ENCODE data around the gene ABTB1.

Gene ABTB1

DNA sequence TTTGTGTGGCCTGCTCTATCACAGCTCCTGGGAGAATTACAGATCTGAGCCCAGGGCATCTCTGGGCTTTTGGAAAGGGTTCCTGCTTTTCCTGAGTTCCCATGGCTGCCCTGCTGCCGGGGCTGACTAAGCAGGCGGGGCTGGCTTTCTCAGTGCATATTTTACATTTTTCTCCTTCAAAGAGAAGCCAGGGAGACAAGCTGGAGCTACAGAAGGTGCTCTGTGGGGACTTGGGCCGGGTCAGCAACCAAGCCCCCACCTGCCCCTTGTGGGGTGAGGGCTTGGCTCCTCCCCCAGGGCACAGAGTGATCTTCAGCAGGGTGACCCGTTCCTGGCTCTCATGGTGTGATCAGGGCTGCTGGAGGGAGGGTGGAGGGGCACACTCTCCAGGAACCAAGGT is 17.4 kb downstream of the ABTB1 start:
- Histone ChIP-seq H3K9ac (ENCODE audit: insufficient read length) (no peak overlapping the region), H3K9me3 (ENCODE audit: low read depth, low read length) (no peaks in the 10 kb centered on the region), H3K27ac (no peak overlapping the region), H3K36me3 (ENCODE audit: insufficient read depth, low read length) (no peaks in the 10 kb centered on the region), H3K4me3 (no peak overlapping the region)
- no peak for DNase-seq (ENCODE audit: low read depth, low spot score)
- no peak for TF ChIP-seq FOXP2 (optimal IDR thresholded peaks at IDR 0.05; ENCODE audit: control extremely low read depth, extremely low read length, insufficient read depth)
- TF ChIP-seq EZH2 (IDR thresholded peaks at IDR 0.05), result no peak
- TF ChIP-seq POLR2AphosphoS5 (IDR thresholded peaks at IDR 0.05; ENCODE audit: borderline replicate concordance, low read depth, low read length), result no peak

DNA sequence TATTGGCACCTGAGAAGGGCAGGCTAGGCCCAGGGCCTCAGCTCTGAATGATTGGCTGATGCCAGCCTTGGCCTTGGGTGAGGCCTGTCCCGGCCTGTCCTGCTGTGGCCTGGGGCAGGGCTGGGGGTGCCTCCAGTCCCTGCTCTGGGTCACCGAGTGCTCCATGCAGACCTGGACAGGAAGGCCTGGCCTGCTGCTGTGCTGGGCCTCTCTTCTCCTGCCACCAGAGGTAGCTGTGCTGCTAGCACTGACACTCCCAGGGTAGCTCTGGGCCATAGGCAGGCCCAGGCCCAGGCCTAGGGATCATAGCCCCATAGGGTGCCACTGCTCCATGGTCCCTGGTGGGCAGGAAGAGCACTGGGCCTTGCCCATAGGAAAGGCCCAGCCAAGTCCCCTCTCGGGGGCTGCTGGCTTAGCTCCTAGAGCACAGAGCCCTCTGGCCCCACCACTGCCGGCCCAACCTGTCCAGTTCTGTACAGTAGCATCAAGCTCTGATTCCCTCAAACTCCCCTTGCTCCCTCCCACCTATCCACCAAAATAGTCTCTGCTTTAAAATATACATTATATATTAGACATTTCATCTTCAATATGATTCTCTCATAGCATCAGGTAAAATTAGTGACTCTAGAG is 18.2 kb downstream of the ABTB1 start:
- TF ChIP-seq FOXP2 (optimal IDR thresholded peaks at IDR 0.05; ENCODE audit: control extremely low read depth, extremely low read length, insufficient read depth) (no peak), EZH2 (IDR thresholded peaks at IDR 0.05) (no peak), POLR2AphosphoS5 (IDR thresholded peaks at IDR 0.05; ENCODE audit: borderline replicate concordance, low read depth, low read length) (no peak)
- no peak for DNase-seq (ENCODE audit: low read depth, low spot score)
- H3K4me3 ChIP-seq, result no peak overlapping the region
- no peak overlapping the region for H3K9ac ChIP-seq (ENCODE audit: insufficient read length)
- no peaks in the 10 kb centered on the region for H3K9me3 ChIP-seq (ENCODE audit: low read depth, low read length)
- no peak overlapping the region for H3K27ac ChIP-seq
- H3K36me3 ChIP-seq (ENCODE audit: insufficient read depth, low read length), result no peaks in the 10 kb centered on the region

DNA sequence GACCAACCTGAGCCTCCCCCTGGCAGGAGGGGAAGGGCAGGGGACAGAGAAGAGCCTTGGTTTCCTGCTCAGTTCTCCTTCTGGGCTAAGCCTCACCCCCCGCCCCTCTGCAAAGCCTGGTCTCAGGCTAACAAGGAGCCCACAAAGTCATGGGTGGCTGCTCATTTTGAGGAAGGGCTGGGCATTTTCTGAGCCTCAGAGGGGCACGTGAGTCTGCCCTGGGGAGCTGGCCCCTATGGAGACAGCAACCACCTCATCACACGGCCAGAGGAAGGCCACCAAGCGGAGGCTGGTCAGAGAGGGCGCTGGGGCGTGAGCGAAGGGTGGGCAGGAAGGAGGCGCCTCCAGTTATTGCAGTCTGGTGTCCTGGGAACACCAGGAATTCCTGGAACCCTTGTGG is 18.7 kb downstream of the ABTB1 start:
- no peaks in the 10 kb centered on the region for H3K36me3 ChIP-seq (ENCODE audit: insufficient read depth, low read length)
- TF ChIP-seq EZH2 (IDR thresholded peaks at IDR 0.05), result no peak
- TF ChIP-seq POLR2AphosphoS5 (IDR thresholded peaks at IDR 0.05; ENCODE audit: borderline replicate concordance, low read depth, low read length), result no peak
- no peak for TF ChIP-seq FOXP2 (optimal IDR thresholded peaks at IDR 0.05; ENCODE audit: control extremely low read depth, extremely low read length, insufficient read depth)
- no peak overlapping the region for H3K4me3 ChIP-seq
- DNase-seq (ENCODE audit: low read depth, low spot score), result no peak
- H3K9me3 ChIP-seq (ENCODE audit: low read depth, low read length), result no peaks in the 10 kb centered on the region
- no peak overlapping the region for H3K27ac ChIP-seq
- no peak overlapping the region for H3K9ac ChIP-seq (ENCODE audit: insufficient read length)

DNA sequence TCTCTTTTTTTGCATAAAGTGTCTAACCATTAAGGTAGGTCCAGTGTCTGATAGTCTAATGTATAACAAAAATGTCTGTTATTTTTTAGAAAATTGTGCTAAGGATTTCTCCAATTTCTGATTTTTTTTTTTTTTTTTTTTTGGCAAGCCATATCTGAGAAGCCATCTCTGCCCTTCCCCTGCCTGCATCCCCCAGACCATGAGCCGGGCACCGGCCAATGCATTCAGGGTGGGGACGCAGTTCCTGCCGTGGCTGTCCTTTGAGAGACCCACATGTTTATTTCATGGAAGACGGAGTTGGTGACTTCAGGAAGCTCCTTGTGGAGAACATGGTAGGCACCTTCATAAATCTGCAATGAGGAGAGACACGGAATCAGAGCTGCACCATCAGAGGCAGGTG is 19.2 kb downstream of the ABTB1 start:
- no peak for DNase-seq (ENCODE audit: low read depth, low spot score)
- H3K9me3 ChIP-seq (ENCODE audit: low read depth, low read length), result no peaks in the 10 kb centered on the region
- H3K36me3 ChIP-seq (ENCODE audit: insufficient read depth, low read length), result no peaks in the 10 kb centered on the region
- TF ChIP-seq EZH2 (IDR thresholded peaks at IDR 0.05) (no peak), FOXP2 (optimal IDR thresholded peaks at IDR 0.05; ENCODE audit: control extremely low read depth, extremely low read length, insufficient read depth) (no peak), POLR2AphosphoS5 (IDR thresholded peaks at IDR 0.05; ENCODE audit: borderline replicate concordance, low read depth, low read length) (no peak)
- no peak overlapping the region for H3K9ac ChIP-seq (ENCODE audit: insufficient read length)
- H3K4me3 ChIP-seq, result no peak overlapping the region
- H3K27ac ChIP-seq, result no peak overlapping the region

DNA sequence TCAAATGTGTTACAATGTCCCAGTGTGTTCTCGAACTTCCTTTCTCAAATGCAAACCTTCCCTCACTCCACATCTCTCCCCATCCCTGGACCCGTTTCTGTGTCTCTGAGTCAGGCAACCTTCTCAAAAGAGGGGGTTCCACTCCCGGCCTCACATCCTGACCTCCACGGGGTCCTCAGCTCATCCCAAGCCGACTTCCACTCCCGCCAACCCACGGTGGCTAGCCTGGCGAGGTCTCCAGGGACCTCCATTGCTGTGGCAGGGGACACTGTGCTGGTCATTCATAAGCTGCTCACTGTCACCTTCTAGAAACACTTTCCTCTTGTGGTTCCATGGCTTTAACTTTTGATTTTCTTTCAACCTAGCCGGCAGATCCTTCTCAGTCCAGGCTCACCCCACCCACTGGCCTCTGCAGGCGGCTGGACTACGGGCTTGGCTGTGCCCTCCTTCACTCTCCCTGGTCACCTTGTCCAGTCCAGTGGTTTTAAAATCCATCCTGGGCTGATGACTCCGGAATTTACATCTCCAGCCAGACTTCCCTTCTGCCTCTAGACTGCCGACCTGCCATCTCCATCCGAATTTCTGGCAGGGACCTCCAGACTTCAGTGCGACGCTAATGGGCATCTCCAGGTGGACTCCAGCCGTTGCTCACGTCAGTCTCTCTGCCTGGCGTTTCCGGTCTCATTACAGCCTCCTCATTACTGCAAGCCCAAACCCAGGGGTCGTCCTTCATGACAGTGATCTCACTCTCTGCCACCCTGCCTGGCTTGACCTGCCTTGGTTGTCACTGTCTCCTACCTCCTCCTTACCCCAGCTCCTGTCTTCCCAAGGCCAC is 20.0 kb downstream of the ABTB1 start:
- H3K9me3 ChIP-seq (ENCODE audit: low read depth, low read length), result no peaks in the 10 kb centered on the region
- no peaks in the 10 kb centered on the region for H3K36me3 ChIP-seq (ENCODE audit: insufficient read depth, low read length)
- TF ChIP-seq EZH2 (IDR thresholded peaks at IDR 0.05), result no peak
- no peak overlapping the region for H3K4me3 ChIP-seq
- H3K27ac ChIP-seq, result no peak overlapping the region
- DNase-seq (ENCODE audit: low read depth, low spot score), result no peak
- H3K9ac ChIP-seq (ENCODE audit: insufficient read length), result no peak overlapping the region

DNA sequence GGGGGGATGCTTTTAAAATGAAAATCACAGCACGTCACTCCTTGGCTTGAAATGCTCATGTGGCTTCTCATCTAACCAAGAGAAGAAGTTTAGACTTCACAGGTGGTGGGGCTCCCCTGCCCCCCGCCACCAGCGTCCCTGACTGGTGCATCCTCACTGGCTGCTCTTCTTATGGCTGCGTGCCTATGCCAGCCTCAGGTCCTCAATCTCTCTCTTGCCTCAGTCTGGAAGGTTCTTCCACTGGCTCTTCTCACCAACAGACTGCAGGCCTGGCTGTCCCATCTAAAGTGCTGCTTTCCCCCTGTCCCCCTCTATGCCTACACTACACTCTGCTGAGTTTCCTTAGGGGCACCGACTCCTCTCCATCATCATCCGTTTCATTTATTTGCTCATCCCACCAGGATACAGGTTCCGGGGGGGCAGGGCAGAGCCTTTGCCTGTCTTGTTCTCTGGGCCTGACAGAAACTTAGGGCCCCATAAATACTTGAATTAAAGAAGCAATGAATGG is 20.6 kb downstream of the ABTB1 start:
- no peak for DNase-seq (ENCODE audit: low read depth, low spot score)
- Histone ChIP-seq H3K9me3 (ENCODE audit: low read depth, low read length) (no peaks in the 10 kb centered on the region), H3K9ac (ENCODE audit: insufficient read length) (no peak overlapping the region), H3K27ac (no peak overlapping the region), H3K4me3 (no peak overlapping the region), H3K36me3 (ENCODE audit: insufficient read depth, low read length) (no peaks in the 10 kb centered on the region)
- TF ChIP-seq FOXP2 (optimal IDR thresholded peaks at IDR 0.05; ENCODE audit: control extremely low read depth, extremely low read length, insufficient read depth), result no peak
- TF ChIP-seq POLR2AphosphoS5 (IDR thresholded peaks at IDR 0.05; ENCODE audit: borderline replicate concordance, low read depth, low read length), result no peak
- TF ChIP-seq EZH2 (IDR thresholded peaks at IDR 0.05), result no peak

DNA sequence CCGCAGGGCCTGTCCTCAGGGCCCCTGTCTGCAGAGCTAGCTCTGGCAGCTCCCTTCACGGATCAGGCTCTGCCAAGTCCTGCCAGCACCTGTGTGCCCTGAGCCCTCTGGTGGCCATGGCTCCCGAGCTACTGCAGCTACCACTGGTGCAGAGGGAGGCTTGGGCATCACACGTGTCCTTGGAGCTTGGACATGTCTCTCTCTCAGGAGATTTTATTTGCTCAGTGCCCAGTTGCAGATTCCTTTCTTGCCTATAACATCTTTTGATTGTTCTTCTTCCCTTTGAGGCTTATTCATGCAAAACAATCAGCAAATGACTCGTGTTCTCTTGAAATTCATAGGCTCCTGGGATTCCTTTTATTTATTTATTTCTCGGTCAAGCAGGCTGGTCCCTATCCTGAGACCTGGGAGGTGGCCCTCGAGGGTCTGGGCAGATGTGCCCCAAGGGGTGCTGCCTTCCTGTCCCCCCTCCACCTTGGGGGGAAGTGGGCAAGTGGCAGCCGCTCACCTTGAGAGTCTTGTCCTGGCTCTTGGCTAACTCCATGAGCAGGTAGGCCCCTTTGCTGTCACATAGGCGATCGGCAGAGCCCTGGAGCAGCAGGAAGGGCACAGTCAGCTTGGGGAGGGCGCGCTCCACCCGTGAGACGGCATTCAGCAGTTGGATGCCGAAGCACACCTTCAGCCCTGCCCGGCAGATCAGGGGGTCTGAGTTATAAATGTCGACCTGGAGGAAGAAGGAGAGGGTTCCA is 21.9 kb downstream of the ABTB1 start:
- no peak for DNase-seq (ENCODE audit: low read depth, low spot score)
- H3K4me3 ChIP-seq, result no peak overlapping the region
- H3K9ac ChIP-seq (ENCODE audit: insufficient read length), result no peak overlapping the region
- no peaks in the 10 kb centered on the region for H3K9me3 ChIP-seq (ENCODE audit: low read depth, low read length)
- TF ChIP-seq POLR2AphosphoS5 (IDR thresholded peaks at IDR 0.05; ENCODE audit: borderline replicate concordance, low read depth, low read length) (no peak), FOXP2 (optimal IDR thresholded peaks at IDR 0.05; ENCODE audit: control extremely low read depth, extremely low read length, insufficient read depth) (no peak), EZH2 (IDR thresholded peaks at IDR 0.05) (no peak)
- no peak overlapping the region for H3K27ac ChIP-seq
- no peaks in the 10 kb centered on the region for H3K36me3 ChIP-seq (ENCODE audit: insufficient read depth, low read length)

DNA sequence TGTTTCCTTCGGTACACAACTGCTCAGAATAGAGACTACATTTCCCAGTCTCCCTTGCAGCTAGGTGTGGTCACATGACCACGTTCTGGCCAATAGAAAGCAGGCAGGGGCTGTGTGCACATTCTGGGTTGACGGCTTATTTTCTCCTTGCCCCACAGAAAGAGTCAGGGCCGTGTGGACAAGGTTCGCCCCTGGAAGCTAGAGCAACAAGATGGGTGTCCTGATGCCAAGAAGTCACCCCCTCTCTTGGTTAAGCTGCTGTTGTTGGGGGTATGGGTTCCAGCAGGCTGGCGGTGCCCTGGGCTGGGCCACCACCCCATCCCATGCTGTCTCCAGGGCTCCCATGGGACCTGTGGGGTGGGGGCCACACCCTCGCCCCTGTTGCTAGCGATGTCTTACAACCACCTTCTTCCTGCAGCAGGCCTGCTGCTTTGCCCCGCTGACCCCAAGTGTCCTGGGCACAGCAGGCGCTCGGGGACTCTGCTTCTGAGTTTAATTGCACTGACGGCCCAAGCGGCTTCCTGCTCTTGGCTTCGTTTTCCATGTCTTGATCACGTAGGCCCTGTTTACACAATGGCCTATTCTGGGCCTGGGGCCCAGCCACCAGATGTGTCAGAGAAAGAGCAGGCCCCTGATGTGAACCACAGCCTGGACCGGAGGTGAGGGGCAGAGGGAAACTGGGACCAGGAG is 24.9 kb downstream of the ABTB1 start:
- TF ChIP-seq POLR2AphosphoS5 (IDR thresholded peaks at IDR 0.05; ENCODE audit: borderline replicate concordance, low read depth, low read length), result no peak
- TF ChIP-seq EZH2 (IDR thresholded peaks at IDR 0.05), result no peak
- peak; percentile 24 for TF ChIP-seq FOXP2 (optimal IDR thresholded peaks at IDR 0.05; ENCODE audit: control extremely low read depth, extremely low read length, insufficient read depth)
- peak overlapping the region; percentile 79 for H3K4me3 ChIP-seq
- no peak overlapping the region for H3K9ac ChIP-seq (ENCODE audit: insufficient read length)
- H3K27ac ChIP-seq, result peak overlapping the region; percentile 66
- no peaks in the 10 kb centered on the region for H3K36me3 ChIP-seq (ENCODE audit: insufficient read depth, low read length)
- no peaks in the 10 kb centered on the region for H3K9me3 ChIP-seq (ENCODE audit: low read depth, low read length)
- DNase-seq (ENCODE audit: low read depth, low spot score), result no peak

All from SK-N-MC (cell line).